HG03175 (cell line): ENCODE data around the gene LSM14B.

Experiments
- ATAC-seq: cut with Tn5 transposase; IDR thresholded peaks from one replicate; pipeline ENCODE4 v1.9.1; 2021; ENCODE audit warnings: mild to moderate bottlenecking, moderate library complexity; ENCODE audit not compliant: unreplicated experiment

LSM14B gene

DNA sequence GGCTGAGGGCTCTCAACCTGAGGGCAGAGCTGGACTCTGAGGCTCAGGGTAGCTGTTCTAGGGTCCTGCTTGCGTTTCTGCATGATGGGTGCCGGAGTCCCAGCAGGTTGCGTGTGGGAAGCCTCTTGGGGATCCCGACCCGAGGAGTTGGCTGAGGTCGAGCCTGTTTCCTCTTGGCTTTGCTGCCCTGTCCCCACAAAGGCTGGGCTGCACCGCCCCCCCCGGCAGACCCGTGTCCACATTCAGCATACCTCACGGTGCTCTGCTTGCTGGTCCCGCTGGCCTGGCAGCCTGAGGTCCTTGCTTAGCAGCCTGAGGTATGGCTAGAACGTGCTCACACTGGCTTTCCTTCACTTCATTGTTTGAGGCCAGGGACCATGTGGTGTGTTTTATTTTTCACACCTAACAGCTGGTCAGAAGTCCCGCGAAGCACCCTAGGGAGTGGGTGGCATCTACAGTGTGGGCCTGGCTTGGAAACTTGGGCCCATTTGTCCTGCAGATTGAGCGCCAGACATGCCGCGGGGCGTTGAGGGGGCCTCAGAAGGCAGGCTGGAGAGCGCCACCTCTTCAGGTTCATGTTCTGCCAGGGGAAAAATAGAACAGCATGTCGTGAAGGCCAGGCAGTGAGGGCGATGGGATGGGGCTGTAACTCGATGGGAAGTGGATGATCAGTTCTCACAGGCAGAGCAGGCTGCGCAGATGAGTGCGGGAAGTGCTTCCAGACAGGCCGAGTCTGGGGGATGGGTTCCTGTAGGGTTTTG is 9.5 kb downstream of the LSM14B start:
- ATAC-seq, result no peak

- no peak for ATAC-seq
Measured at GRCh38 chr20:62132421-62132820, 10.1 kb downstream of the LSM14B start.

DNA sequence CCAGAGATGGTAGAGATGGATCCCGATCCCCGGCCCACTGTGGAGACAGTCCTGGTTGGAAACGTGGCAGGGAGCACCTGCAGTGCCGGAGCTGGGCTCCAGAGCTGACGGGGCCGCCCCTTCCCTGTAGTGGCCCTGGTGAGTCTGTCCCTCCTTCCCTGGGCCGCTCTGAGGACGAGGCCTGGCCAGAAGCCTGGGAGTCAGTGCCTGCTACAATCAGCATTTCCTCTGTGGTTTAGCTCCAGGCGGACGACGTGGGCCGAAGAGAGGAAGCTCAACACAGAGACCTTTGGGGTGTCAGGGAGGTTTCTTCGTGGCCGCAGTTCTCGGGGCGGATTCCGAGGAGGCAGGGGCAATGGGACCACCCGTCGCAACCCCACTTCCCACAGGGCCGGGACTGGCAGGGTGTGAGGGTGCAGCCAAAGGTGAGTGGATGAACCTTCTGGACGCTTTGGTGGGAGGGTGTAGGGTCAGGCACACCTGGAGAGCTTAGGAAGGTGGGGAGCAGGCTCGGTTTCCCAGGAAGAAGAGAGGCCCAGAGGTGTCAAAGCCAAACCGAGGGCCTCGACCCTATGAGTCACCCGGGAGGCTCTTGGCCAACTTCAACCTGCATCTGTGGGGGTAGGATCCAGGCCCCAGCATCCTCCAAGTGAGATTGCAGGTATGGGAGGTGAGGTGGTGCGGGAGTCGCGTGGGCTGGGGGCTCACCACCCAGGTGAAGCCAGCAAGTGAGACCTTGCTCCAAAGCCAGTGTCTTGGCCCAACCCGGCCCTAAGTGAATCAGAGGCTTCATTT is 11.0 kb downstream of the LSM14B start:
- no peak for ATAC-seq

- no peak for ATAC-seq
Measured at GRCh38 chr20:62133864-62134263, 11.6 kb downstream of the LSM14B start.

- ATAC-seq, result no peak
Measured at GRCh38 chr20:62134735-62135231, 12.5 kb downstream of the LSM14B start.

DNA sequence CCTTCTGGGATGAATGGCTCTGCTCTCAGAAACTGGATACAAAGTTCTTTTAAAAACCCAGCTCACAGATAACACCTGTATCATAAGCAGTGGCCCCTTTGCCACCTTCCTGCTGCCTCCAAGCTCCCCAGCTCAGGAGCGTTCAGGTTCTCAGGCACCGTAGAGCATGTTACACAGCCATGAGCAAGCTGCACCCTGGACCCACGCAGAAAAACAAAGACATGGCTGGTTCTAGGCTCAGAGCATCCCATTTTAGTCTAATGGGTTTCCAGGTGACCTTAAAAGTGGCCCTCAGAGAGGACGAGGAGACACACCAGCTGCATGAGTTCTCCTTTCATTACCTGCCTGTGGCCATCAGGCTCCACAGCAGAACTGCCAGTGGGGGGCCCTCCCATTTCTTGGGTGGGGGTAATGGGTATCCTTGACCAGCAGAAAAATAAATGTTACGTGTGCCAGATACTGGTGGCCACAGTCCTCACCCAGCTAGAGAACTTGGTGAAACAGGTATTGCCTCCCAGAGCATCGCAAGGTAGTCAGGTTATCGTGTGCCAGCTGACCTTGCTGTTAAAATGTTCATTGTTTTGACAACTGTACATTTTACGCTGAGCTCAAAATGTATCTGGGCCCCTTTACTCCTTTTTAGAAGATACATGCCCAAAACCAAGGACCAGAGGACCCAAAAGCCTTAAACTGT is 13.4 kb downstream of the LSM14B start:
- ATAC-seq, result no peak

- peak; percentile 54 for ATAC-seq
Measured at GRCh38 chr20:62136283-62137091, 14.2 kb downstream of the LSM14B start.

DNA sequence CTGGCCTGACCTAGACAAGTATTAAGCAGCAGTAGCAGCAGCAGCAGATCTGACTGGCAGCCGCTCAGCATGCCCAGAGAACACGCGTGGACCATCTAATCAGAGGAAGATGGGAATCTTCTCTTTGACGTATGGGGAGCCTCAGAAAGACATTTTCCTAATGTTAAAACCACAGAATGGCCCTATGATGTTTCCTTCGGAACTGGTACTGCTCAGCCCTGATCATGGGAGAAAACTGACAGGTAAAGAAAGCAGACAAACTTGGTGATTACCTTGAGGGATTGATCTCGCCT is 14.8 kb downstream of the LSM14B start:
- no peak for ATAC-seq

DNA sequence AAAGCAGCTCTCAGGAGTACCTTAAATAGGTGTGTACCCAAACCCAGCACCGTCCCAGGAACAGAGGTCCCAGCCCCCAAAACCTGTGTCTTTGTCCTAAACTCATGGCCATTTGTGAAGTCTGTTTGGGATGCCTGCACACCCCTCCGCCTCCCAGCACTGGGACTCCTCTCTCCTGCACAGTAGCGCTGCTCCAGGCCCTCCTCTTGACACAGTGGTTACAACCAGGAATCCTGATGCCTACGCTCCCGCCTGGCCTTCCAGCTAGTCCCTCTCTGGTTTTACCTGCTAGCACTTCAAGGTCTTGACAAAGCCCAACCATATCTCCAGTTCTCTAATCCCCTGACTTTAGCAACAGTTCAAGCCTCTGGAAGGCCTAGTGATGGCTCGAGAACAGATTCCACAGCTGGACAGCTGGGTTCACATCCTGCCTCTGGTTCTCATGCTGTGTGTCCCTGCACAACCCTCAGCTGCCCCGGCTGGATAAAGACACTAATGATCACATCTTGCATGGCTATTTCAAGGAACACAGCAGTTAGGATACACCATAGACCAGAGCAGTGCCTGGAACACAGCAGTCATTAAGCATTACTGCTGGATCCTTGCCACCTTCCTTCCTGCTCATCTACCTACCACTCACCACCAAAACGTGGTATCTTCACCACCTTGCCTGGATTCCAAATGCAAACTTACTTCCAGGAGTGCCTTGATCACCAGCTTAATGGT is 15.4 kb downstream of the LSM14B start:
- ATAC-seq, result no peak

- no peak for ATAC-seq
Measured at GRCh38 chr20:62138204-62138543, 15.9 kb downstream of the LSM14B start.

GRCh38 chr20:62138912-62139311 is 16.6 kb downstream of the LSM14B start:
- no peak for ATAC-seq

- ATAC-seq, result no peak
Measured at GRCh38 chr20:62139636-62140035, 17.4 kb downstream of the LSM14B start.

- ATAC-seq, result no peak
Measured at GRCh38 chr20:62141043-62141396, 18.7 kb downstream of the LSM14B start.

DNA sequence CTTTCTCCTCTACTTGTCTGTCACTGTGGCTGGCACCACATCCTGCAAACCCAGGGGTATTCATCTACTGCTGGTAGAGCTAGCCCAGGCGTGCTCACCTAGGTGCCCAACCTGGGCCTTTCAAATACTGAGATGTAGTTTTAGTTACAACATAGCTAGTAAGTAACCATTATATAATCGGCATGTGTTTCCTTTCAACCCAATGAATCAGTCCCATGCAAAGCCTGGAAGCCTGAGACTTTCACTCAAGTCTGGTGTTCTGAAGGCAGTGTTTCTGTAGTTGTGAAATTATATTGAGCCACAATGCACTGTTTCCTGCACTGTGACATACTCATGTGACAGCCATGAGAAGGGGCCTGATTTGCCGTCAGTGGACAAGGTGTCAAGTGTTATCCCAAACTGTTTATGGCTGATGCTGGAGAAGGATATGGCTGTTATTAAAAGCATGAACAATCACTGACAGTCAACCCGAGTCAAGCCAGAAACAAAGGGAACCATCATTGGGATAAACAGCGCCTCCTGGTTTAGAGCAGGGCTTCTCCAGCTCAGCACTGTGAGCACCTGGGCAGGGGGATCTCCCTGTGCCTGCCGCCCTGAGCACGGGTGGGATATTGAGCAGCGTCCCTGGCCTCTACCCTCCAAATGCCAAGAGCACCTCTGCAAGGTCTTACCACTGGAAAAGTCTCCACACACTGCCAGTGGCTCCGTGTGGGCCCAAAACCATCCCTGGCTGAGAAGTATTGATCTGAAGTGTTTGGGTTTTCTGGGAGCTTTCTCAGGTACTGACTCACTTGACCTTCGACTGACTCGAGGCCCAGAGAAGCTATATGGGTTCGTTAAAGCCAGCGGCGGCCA is 19.3 kb downstream of the LSM14B start:
- no peak for ATAC-seq

DNA sequence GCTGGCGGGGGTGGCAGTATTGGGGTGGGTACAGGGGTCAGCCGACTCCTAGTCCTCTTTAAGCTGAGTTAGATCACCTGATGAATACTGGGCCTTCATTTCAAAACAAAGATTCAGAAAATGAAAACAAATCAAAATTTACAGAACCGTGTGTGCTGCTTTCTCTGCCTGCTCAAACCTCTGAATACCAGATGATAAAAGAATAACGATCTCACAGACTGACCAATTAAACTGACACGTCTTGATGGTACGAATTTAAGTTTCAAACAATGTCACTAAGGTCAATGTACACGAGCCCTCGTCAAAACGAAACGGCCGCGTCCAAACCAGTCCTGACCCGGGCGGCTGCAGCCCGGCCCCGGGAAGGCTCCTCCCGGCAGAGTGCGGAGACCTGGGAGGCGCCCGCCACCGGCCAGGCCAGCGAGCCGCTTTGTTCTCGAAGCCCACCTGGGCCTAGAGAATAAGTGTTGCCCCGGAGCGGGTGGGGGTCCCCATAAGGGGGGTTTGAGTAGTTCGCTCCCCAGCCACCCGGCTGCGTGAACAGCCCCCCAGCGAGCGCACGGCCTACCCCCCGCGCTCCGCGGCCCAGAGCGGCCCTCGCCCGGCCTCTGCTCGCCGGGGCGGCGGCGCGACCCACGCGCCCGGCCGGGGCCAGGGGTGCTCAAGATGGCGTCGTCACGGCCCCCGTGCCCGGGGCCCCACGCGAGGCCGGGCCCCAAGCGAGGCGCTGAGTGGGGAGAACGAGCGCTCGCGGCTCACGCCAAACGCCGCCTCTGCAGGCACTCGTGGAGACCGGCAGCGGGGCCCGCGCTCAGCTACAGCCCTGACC is 20.2 kb downstream of the LSM14B start:
- ATAC-seq, result peak; percentile 8

- peak; percentile 78 for ATAC-seq
Measured at GRCh38 chr20:62143081-62143956, 21.0 kb downstream of the LSM14B start, which contains the start of the genes PSMA7 and SS18L1. Gene PSMA7, minus strand, starts transcription at chr20:62143394. Its CDS starts 91 bp downstream, at chr20:62143303. Gene SS18L1, plus strand, starts transcription at chr20:62143769. Its CDS starts 52 bp downstream, at chr20:62143821.
